Measurements from ENCODE around the gene ZNF446. TPM values are rescaled to one million over a fixed set of nuclear protein-coding genes. Genes with fewer than 3 reads are reported as not detected.

ZNF446 gene
- total and polyA plus RNA-seq, 7 donors = 3.5 to 8.7 (median 6.2) TPM

DNA sequence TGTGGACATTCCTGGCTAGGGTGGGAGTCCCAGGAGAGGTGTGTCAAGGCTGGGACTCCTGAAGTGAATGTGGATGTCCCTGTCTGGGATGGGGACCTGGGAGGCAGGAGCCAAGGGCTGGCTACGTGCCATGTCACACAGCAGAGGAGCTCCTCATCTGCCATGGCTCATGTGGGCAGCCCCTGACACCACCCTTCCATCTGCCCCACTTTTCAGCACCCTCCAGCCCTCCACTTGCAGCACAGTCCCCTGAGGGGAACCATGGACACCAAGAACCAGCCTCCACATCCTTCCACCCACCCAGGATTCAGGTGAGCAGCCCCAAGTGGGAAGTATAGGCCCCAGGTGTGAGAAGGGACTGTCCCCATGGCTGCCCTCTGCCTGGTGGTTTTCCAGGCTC lies 1.7 kb downstream of the ZNF446 start:
- ATAC-seq = no peak
- peaks cover 0 to 46% of the 10 kb centered on the region in 2 donors for H3K36me3 ChIP-seq (ENCODE audit: insufficient read depth in 1 of 2, low read depth in 1 of 2)

DNA sequence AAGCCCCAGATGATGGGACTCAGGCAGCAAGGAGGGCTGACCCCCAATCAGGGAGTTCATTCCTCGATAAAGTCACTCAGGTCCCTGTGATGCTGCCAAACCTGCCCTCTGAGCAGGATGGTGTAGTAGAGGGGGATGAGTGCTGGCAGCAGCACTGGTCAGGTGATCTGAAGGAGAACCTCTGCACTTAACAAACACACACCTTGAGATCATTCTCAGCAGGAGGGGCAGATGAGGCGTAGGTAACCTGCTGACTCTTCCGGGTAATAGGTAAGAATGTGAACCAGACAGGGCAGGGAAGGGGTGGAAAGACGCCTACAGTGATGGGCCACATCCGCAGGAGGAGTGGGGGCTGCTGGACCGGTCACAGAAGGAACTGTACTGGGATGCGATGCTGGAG lies 3.2 kb downstream of the ZNF446 start:
- no peak overlapping the region for H3K27ac ChIP-seq
- no peaks in the 10 kb centered on the region for H3K9me3 ChIP-seq
- ATAC-seq (no peak), DNase-seq (no peak)
- peaks cover 14% of the 10 kb centered on the region for H3K4me1 ChIP-seq
- H3K27me3 ChIP-seq (ENCODE audit: insufficient read depth in 3 of 3, low read length in 2 of 3) = no peaks in the 10 kb centered on the region
- WGBS, 3 donors = 84 to 93% (median 85%) methylated on average over 6 to 7 of the region's 7 CpGs
- H3K4me3 ChIP-seq = no peak overlapping the region
- intact Hi-C loops (cut with DNase I) = no loop called here
- peaks cover 0 to 40% of the 10 kb centered on the region in 2 donors for H3K36me3 ChIP-seq (ENCODE audit: insufficient read depth in 1 of 2, low read depth in 1 of 2)
- TF ChIP-seq, protein P1, sequence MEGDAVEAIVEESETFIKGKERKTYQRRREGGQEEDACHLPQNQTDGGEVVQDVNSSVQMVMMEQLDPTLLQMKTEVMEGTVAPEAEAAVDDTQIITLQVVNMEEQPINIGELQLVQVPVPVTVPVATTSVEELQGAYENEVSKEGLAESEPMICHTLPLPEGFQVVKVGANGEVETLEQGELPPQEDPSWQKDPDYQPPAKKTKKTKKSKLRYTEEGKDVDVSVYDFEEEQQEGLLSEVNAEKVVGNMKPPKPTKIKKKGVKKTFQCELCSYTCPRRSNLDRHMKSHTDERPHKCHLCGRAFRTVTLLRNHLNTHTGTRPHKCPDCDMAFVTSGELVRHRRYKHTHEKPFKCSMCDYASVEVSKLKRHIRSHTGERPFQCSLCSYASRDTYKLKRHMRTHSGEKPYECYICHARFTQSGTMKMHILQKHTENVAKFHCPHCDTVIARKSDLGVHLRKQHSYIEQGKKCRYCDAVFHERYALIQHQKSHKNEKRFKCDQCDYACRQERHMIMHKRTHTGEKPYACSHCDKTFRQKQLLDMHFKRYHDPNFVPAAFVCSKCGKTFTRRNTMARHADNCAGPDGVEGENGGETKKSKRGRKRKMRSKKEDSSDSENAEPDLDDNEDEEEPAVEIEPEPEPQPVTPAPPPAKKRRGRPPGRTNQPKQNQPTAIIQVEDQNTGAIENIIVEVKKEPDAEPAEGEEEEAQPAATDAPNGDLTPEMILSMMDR (IDR thresholded peaks at IDR 0.05) = no peak

More for the DNA sequence above, 1.7 kb downstream of the ZNF446 start:
- Histone ChIP-seq H3K27me3 (ENCODE audit: insufficient read depth in 3 of 3, low read length in 2 of 3) (no peaks in the 10 kb centered on the region), H3K27ac (no peak overlapping the region), H3K9me3 (no peaks in the 10 kb centered on the region), H3K4me1 (peaks cover 14% of the 10 kb centered on the region), H3K4me3 (no peak overlapping the region)
- 86 to 100% (median 100%) methylated on average over 1 of the region's 1 CpG for WGBS, 3 donors
- DNase-seq = no peak
- intact Hi-C loops (cut with DNase I) = no loop called here
- TF ChIP-seq, protein P1 (IDR thresholded peaks at IDR 0.05) = no peak

DNA sequence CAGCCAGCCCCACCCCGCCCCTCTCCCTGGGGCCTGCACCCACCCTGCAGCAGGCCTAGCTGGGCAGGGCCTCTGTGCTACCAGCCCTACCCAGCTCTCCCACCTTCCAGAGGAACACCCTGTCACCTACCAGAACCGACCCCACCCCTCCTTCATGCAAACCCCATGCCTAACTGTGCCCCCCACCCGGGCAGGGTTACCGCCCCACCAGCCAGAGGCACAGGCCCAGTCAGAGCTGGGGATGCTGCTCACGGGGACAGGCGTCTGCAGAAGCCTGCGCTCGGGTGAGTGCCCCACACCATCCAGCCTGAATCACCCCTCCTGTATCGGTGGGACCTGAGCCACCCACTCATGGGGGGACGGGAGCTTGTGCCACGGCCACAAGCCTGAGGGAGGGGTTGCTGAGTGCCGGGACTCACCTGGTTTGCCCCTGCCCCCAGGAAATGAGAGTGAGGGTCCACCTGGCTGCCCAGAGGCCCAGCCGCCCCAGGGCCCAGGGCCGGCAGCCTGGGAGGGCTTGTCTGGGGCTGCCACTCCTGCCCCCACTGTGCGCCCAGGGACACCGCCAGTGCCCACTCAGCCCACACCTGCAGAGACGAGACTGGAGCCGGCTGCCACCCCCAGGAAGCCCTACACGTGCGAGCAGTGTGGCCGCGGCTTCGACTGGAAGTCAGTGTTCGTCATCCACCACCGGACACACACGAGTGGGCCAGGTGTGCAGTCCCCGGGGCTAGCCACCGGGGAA lies 3.8 kb downstream of the ZNF446 start:
- Histone ChIP-seq H3K36me3 (ENCODE audit: insufficient read depth in 1 of 2, low read depth in 1 of 2) (peaks cover 0 to 40% of the 10 kb centered on the region in 2 donors), H3K4me3 (no peak overlapping the region), H3K27me3 (ENCODE audit: insufficient read depth in 3 of 3, low read length in 2 of 3) (no peaks in the 10 kb centered on the region), H3K4me1 (peaks cover 12% of the 10 kb centered on the region), H3K9me3 (no peaks in the 10 kb centered on the region), H3K27ac (no peak overlapping the region)
- DNase-seq = no peak
- intact Hi-C loops (cut with DNase I) = no loop called here
- ATAC-seq = no peak
- TF ChIP-seq, protein P1 (IDR thresholded peaks at IDR 0.05) = no peak
- 80 to 87% (median 86%) methylated on average over 26 to 28 of the region's 28 CpGs for WGBS, 3 donors

DNA sequence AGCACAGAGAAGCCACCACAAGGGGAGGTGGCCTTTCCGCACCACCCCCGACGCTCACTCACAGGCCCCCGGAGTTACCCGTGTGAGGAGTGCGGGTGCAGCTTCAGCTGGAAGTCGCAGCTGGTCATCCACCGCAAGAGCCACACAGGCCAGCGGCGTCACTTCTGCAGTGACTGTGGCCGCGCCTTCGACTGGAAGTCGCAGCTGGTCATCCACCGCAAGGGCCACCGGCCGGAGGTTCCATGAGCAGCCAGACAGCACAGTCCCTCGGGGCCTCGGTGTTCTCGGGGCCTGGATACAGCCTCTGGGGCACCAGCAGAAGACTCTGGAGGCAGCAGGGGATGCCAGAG lies 4.3 kb downstream of the ZNF446 start:
- WGBS, 3 donors = 84 to 91% (median 87%) methylated on average over 17 to 20 of the region's 20 CpGs
- intact Hi-C loops (cut with DNase I) = no loop called here
- no peaks in the 10 kb centered on the region for H3K27me3 ChIP-seq (ENCODE audit: insufficient read depth in 3 of 3, low read length in 2 of 3)
- TF ChIP-seq, protein P1 (IDR thresholded peaks at IDR 0.05) = no peak
- no peaks in the 10 kb centered on the region for H3K9me3 ChIP-seq
- H3K27ac ChIP-seq = no peak overlapping the region
- DNase-seq (no peak), ATAC-seq (no peak)
- H3K4me3 ChIP-seq = no peak overlapping the region
- H3K4me1 ChIP-seq = peaks cover 8% of the 10 kb centered on the region
- H3K36me3 ChIP-seq (ENCODE audit: insufficient read depth in 1 of 2, low read depth in 1 of 2) = peaks cover 0 to 40% of the 10 kb centered on the region in 2 donors

DNA sequence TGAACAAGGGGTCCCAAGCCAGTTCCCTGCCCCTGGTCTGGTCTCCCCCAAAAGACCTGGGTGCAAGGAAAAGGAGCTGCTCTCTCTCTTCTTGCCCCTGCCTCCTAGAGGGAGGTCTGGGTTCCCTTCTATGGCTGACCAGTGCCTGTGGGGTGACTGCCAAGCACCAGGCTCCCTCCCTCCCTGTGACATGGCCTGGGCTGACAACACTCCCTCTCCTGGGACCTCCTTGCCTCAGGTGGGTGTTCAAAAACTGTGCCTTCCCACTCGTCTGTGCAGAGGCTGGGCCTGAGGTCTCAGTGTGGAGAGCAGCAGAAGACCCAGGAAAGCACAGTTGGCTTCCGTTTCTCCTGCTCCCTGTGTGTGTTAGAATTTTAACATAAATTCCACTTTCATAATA lies 4.7 kb downstream of the ZNF446 start:
- intact Hi-C loops (cut with DNase I) = no loop called here
- WGBS, 3 donors = 78 to 86% (median 85%) methylated on average over 2 of the region's 2 CpGs
- Histone ChIP-seq H3K27me3 (ENCODE audit: insufficient read depth in 3 of 3, low read length in 2 of 3) (no peaks in the 10 kb centered on the region), H3K9me3 (no peaks in the 10 kb centered on the region), H3K36me3 (ENCODE audit: insufficient read depth in 1 of 2, low read depth in 1 of 2) (peaks cover 0 to 40% of the 10 kb centered on the region in 2 donors), H3K4me3 (no peak overlapping the region), H3K4me1 (peaks cover 8% of the 10 kb centered on the region), H3K27ac (no peak overlapping the region)
- ATAC-seq = no peak
- DNase-seq = no peak
- TF ChIP-seq, protein P1 (IDR thresholded peaks at IDR 0.05) = no peak
